Mucosa of stomach (tissue), 1 donor: ENCODE measurements around the gene TSPAN4.

Experiments
- H3K27me3 ChIP-seq: one replicate; pipeline ENCODE4 v1.7.0; 2013; ENCODE audit warnings: mild to moderate bottlenecking, low read length; ENCODE audit not compliant: control insufficient read depth, insufficient read depth
- H3K36me3 ChIP-seq: one replicate; pipeline ENCODE4 v1.7.0; 2013; ENCODE audit warnings: low read length; ENCODE audit not compliant: control insufficient read depth, insufficient read depth
- H3K4me1 ChIP-seq: one replicate; pipeline ENCODE4 v1.7.0; 2013; ENCODE audit warnings: mild to moderate bottlenecking, low read length; ENCODE audit not compliant: control insufficient read depth, insufficient read depth
- H3K4me3 ChIP-seq: one replicate; pipeline ENCODE4 v1.7.0; 2013; ENCODE audit warnings: low read length
- H3K9ac ChIP-seq: one replicate; pipeline ENCODE4 v1.7.0; 2013; ENCODE audit warnings: mild to moderate bottlenecking, low read length, moderate library complexity
- H3K9me3 ChIP-seq: one replicate; pipeline ENCODE4 v1.7.0; 2013; ENCODE audit warnings: mild to moderate bottlenecking, low read length, moderate library complexity; ENCODE audit not compliant: control insufficient read depth
- donor health status: Pancreatic carcinoma.

The TSPAN4 gene

GRCh38 chr11:912266-912665 is 69.6 kb downstream of the TSPAN4 start:
- Histone ChIP-seq H3K36me3 (no peaks in the 10 kb centered on the region), H3K27me3 (no peaks in the 10 kb centered on the region), H3K9me3 (no peaks in the 10 kb centered on the region), H3K9ac (no peak overlapping the region), H3K4me3 (no peak overlapping the region), H3K4me1 (peaks cover 5% of the 10 kb centered on the region)

- Histone ChIP-seq H3K36me3 (no peaks in the 10 kb centered on the region), H3K9ac (no peak overlapping the region), H3K4me3 (no peak overlapping the region), H3K4me1 (peaks cover 5% of the 10 kb centered on the region), H3K9me3 (no peaks in the 10 kb centered on the region), H3K27me3 (no peaks in the 10 kb centered on the region)
Observed at GRCh38 chr11:913043-913442, 70.4 kb downstream of the TSPAN4 start.

- no peak overlapping the region for H3K9ac ChIP-seq
Observed at GRCh38 chr11:914204-914603, 71.6 kb downstream of the TSPAN4 start.

GRCh38 chr11:914747-915501 is 72.3 kb downstream of the TSPAN4 start:
- no peaks in the 10 kb centered on the region for H3K36me3 ChIP-seq
- no peak overlapping the region for H3K4me3 ChIP-seq
- H3K4me1 ChIP-seq: peaks cover 5% of the 10 kb centered on the region
- H3K9me3 ChIP-seq: no peaks in the 10 kb centered on the region
- H3K9ac ChIP-seq: no peak overlapping the region
- H3K27me3 ChIP-seq: no peaks in the 10 kb centered on the region

More at GRCh38 chr11:914204-914603, 71.6 kb downstream of the TSPAN4 start:
- H3K4me1 ChIP-seq: peaks cover 5% of the 10 kb centered on the region
- H3K9me3 ChIP-seq: no peaks in the 10 kb centered on the region
- H3K27me3 ChIP-seq: no peaks in the 10 kb centered on the region
- no peaks in the 10 kb centered on the region for H3K36me3 ChIP-seq
- no peak overlapping the region for H3K4me3 ChIP-seq
